Caki2 (cell line): ENCODE results near the gene MGAT5. TPM values are rescaled to one million over a fixed set of nuclear protein-coding genes. Genes with fewer than 3 reads are reported as not detected.

Source experiments
- DNase-seq: peaks from one replicate; pipeline ENCODE4 v3.0.0-alpha.2; 2015; ENCODE audit warnings: low read depth
- in situ Hi-C: cut with HindIII; loops from 2 replicates; pipeline ENCODE4 v1.10.0; 2016; ENCODE audit warnings: low sequenced_read_pairs, low pct_unique_long_range_greater_than_20kb, mixed read lengths
- total RNA-seq: library from RNA; depleted of rRNA; stranded (reverse); fragments of >200 nt; shearing (Covaris generic); gene quantifications from 2 replicates; pipeline ENCODE4 v1.2.3, GENCODE V29; 2014; ENCODE audit warnings: low replicate concordance

Gene MGAT5
- total RNA-seq, 1 experiment from 2014 or later, result 28.5 TPM

- in situ Hi-C loops, result no loop called here
- DNase-seq, result no peak
Measured at GRCh38 chr2:134366359-134366758, 112.5 kb downstream of the MGAT5 start.

- in situ Hi-C loops, result no loop called here
- no peak for DNase-seq
Measured at GRCh38 chr2:134367213-134367612, 113.3 kb downstream of the MGAT5 start.

GRCh38 chr2:134368009-134368817 is 114.3 kb downstream of the MGAT5 start:
- no peak for DNase-seq

GRCh38 chr2:134369220-134369902 is 115.5 kb downstream of the MGAT5 start:
- no peak for DNase-seq
- in situ Hi-C loops, result no loop called here

More at GRCh38 chr2:134368009-134368817, 114.3 kb downstream of the MGAT5 start:
- in situ Hi-C loops, result no loop called here

GRCh38 chr2:134370655-134371445 is 117.0 kb downstream of the MGAT5 start:
- no peak for DNase-seq
- in situ Hi-C loops, result no loop called here

GRCh38 chr2:134372141-134372540 is 118.3 kb downstream of the MGAT5 start:
- DNase-seq, result no peak
- in situ Hi-C loops, result no loop called here

GRCh38 chr2:134372611-134373131 is 118.8 kb downstream of the MGAT5 start:
- no peak for DNase-seq
- in situ Hi-C loops, result no loop called here

- in situ Hi-C loops, result no loop called here
- DNase-seq, result peak; percentile 2
Measured at GRCh38 chr2:134375935-134376334, 122.1 kb downstream of the MGAT5 start.

GRCh38 chr2:134377730-134378129 is 123.9 kb downstream of the MGAT5 start:
- in situ Hi-C loops, result no loop called here
- no peak for DNase-seq

GRCh38 chr2:134379293-134379692 is 125.4 kb downstream of the MGAT5 start:
- in situ Hi-C loops, result no loop called here
- DNase-seq, result no peak

- in situ Hi-C loops, result no loop called here
- DNase-seq, result no peak
Measured at GRCh38 chr2:134379722-134380121, 125.8 kb downstream of the MGAT5 start.

GRCh38 chr2:134381141-134381540 is 127.3 kb downstream of the MGAT5 start:
- in situ Hi-C loops, result no loop called here
- DNase-seq, result no peak

GRCh38 chr2:134384131-134384530 is 130.3 kb downstream of the MGAT5 start:
- no peak for DNase-seq
- in situ Hi-C loops, result no loop called here

GRCh38 chr2:134385195-134385594 is 131.3 kb downstream of the MGAT5 start:
- in situ Hi-C loops, result no loop called here
- DNase-seq, result no peak

GRCh38 chr2:134386310-134386709 is 132.4 kb downstream of the MGAT5 start:
- DNase-seq, result no peak
- in situ Hi-C loops, result no loop called here

- DNase-seq, result no peak
- in situ Hi-C loops, result no loop called here
Measured at GRCh38 chr2:134389381-134389780, 135.5 kb downstream of the MGAT5 start.

GRCh38 chr2:134391751-134392160 is 137.9 kb downstream of the MGAT5 start:
- in situ Hi-C loops, result no loop called here
- no peak for DNase-seq

GRCh38 chr2:134392442-134393074 is 138.7 kb downstream of the MGAT5 start:
- DNase-seq, result no peak
- in situ Hi-C loops, result no loop called here
